ENCODE data around the gene JOSD2.
"Not testable (repeated sequence)": the region's sequence is repeated elsewhere in the genome, so short reads cannot be mapped to it uniquely, and the experiment has no call there.

Gene JOSD2

DNA sequence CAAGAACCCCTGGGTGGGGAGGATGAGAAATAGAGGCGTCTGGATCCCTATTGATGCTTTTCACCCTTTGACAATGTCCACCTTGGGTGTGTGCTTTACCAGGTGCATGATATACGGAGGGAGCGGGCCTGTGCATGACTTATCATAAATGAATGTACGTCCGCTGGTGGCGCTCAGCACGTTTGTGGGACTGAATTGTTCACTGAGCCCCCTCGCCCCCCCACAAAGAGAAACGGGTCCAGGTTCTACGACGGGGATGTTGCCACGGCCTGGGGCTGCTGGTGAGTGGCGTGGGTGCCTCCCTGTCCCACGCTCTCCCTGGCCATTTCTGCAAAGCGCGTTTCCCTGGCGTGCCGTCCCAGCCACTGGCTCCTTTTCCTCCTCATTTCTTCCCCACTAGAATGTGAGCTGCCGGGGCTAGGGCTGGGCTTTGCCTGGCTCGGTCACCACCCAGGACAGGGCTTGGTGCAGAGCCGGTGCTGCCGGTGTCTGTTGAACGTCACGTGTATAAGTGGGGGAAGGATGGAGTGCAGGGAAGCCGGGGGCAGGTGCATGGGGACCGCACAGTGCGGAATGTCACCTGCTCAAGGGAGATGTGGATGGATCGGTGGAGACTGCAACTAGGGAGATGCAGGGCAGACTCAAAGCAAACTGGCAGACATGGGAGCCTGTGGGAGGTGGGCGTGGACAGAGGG lies 35.7 kb upstream of the JOSD2 start:
- DNase-seq, result no peak

DNA sequence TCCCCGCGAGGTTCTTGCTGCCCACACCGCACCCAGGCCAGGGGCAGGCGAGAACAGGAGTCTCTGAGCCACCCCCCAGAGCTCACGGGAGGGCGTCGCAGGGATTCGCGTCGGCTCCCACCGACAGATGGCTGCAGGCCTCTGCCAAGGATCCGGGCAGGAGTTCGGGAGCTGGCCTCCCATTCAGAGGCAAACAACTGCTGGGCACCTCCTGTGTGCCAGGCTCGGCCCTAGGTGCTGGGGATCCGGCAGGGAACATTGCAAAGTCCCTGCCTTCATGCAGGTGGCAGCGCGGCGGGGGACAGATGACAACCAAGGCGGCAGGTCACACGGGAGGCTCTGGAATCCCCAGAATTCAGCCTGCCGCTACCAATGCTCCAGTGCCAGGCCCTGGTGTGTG lies 32.0 kb upstream of the JOSD2 start:
- DNase-seq, result no peak

DNA sequence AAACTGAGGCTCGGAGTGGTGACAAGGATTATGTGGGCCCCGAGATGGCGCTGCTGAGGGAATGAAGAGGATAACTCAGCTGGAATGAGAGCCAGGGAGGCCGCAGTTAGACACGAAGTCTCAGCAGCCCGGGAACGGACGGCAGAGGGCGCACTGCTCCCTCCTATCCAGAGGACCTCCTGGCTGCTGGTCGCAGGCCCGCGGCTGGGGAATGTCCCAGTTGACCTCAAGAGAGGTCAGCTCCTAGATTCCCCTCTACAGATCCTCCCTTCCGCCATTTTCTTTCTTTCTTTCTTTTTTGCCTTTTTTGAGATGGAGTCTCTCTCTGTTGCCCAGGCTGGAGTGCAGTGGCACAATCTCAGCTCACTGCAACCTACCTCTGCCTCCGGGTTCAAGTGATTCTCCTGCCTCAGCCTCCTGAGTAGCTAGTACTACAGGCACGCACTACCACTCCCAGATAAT lies 26.8 kb upstream of the JOSD2 start:
- peak; percentile 67 for DNase-seq

DNA sequence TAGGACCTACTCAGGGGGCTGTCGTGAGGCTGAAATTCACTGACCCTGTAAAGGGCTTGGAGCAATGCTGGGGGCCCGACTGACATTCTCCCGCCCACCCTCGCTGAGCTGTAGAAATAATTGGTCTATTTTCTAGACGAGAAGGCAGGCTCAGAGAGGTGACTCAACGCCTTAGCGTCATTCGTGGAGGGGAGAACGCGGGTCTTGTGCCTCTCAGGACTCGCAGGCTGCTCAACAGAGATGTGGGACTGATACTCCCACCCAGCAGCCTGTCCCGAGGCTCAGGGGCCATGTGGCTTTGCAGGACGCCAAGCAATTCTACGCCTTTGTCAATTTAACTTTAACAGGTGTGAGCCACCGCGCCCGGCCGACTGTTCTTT lies 26.3 kb upstream of the JOSD2 start:
- no peak for DNase-seq

DNA sequence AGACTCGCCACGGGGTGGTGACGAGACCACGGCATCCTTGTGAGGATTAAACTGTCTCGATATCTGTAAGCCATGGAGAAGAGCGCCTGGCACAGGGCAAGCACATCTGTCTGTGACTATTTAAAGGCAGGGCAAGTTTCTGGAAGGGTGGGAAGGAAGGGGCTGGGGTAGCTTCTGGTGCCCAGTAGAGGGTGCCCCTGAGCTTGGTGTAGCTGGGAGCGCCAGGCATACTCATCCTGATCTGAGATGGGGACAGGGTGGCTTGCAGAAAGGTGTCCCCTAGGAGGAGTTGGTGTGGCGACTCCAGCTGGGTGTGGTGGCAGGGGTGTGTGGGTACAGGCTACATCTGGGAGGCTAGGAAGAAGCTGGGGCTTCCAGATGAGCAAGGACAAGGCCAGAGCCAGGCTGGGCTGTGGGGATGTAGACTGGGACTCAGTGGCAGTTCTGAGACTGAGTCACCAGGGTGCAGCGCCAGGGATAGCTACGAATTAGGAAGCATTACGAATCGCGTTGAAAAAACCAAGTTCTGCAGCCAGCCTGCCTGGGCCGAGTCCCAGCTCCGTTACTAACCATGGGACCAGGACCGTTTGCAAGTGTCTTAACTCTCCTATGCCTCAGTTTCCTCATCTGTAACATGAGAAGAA lies 25.8 kb upstream of the JOSD2 start:
- no peak for DNase-seq

DNA sequence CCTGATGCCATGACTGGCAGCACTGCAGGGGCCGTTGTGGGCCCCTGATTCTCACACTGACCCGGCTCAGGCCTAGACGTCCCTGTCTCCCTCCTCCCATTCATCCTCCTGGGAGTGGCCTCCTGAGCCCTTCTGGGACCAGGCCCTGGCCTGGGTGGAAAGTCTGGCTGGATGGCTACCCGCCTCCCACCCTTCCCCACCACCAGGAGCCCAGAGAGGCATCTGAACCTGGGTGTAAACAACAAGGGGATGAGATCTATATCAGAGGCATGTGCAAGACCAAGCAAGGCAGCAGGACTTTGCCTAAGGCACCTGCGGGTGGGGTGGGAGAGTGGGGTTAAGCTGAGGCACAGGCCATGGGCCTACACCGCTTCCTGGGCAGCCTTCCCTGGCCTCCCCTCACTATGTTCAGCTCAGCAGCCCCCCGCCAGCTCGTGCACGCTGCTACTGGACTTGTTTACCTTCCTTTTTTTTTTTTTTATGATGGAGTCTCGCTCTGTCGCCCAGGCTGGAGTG lies 24.7 kb upstream of the JOSD2 start:
- no peak for DNase-seq

DNA sequence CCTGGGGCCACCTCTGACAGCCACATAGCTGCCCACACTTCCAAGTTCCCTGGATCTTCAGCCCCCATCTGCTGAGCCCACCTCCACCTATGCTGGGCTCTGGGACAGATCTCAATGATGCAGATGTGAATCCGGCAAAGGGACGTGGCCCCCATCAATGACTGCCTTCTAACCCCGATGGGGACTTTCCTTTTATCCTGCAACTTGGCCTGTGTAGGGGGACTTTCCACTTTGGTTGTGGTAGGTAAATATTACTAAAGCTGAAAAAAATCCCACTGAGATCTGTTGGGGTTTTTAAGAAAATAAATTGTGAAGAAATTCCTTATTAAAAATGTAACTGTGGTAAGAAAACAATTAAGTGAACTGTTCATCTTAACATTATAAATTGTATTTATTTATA lies 23.5 kb upstream of the JOSD2 start:
- DNase-seq, result no peak

DNA sequence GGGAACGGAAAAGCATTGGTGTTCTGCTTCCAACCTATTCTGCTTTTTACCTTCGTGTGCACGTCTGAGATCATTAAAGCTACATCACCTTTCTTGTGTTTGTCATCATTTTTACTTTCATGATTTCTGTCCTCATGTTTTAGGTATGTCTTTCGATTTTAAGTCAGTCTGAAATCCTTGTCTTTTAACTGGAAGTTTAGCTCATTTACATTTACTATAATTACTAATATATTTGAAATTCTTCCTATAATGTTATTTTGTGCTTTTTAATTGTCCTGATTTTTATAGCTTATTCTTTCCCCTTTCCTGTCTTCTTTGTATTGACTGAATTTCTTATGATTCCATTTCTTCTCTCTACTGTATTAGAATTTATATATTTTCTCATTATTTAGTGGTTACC lies 22.0 kb upstream of the JOSD2 start:
- no peak for DNase-seq

DNA sequence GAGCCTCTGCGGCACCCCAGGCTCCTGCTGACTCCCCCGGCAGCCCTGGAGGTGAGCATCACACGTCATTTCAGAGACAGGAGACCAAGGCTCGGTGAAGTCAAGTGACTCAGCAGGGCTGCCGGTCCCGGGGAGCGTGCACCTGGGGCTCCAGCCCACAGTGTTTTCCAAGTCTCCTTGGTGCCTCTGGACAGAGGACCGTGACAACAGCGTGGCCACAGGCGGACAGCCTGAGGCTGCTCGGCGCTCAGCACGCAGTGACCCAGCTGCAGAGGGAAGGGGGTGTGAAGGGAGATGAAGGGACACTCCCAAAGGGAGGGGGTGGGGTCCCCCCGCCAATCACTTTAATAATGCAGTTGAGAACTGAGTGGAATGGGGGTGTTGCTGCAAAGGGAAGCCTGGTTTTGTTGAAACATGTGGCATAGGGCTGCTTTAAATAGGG lies 20.2 kb upstream of the JOSD2 start:
- DNase-seq, result no peak

DNA sequence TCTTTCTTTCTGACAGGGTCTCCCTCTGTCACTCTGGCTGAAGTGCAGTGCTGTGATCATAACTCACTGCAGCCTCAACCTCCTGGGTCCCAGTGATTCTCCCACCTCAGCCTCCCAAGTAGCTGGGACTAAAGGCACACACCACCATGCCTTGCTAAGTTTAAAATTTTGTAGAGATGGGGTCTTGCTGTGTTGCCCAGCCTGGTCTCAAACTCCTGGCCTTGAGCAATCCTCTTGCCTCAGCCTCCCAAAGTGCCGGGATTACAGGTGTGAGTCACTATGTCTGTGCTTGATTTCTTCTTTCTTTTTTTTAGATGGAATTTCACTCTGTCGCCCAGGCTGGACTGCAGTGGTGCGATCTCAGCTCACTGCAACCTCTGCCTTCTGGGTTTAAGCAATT lies 17.1 kb upstream of the JOSD2 start:
- not testable (repeated sequence) for DNase-seq

DNA sequence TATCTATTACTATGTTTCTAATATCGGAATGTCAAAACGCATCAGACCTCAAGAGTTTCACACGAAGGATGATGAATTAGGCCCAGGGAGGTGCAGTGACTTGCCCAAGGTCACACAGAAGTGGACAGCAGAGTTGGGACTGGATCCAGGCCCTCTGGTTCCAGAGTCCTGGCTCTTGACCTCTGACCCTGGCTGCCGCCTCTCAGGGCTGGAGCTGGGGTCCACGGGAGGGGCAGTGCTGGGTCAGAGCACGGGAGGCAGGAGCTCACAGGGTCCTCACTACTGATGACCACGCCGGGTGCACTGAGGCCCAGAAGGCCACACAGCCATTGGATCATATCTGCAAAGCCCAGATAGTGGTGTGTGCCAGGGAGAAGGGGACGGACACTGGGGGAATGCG lies 11.9 kb upstream of the JOSD2 start:
- DNase-seq, result no peak

DNA sequence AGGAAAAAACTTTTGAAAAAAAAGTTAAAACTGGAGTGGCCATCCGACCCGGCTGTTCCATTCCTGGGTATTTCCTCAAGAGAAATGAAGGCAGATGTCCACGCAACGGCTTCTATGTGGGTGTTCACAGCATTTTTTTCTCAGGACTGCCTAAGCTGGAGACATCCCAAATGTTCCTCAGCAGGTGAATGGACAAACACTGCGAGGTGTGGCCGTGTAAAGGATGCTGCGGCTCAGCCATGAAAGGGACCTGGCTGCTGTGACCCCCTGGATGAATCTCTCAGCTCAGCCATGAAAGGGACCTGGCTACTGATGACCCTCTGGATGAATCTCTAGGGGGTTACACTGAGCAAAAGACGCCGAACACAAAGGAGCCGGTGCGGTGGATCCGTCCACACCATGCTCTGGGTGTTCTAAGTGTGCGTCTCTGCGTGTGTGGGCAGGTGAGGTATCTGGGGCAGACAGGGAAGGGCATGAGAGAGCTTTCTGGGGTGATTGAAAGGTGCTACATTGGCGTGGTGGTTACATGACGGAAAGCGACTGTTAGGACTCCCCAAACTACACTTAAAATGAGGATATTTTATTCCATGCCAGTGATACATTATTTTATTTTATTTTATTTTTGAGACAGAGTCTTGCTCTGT lies 10.0 kb upstream of the JOSD2 start:
- DNase-seq, result no peak

DNA sequence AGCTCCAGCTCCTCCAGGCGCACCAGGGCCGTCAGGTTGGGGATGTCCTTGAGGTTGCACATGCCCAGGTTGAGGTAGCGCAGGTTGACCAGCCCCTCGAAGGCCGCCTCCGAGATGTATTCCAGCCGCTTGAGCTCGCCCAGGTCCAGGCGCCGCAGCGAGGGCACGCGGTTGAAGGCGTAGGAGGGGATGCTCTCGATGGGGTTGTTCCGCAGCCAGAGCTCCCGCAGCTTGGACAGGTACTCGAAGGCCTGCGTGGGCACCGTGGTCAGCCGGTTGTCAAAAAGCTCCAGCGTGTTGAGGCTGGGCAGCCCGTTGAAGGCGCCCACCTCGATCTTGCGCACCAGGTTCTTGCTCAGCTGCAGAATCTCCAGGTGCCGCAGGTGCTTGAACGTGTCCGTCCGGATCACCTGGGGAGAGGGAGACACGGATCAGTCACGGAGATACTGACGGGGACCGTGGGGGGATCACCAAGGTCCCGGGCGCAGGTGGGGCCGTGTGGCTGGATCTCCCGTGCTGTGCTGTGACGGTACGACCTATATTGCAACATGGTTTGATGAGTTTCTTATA lies 8.1 kb upstream of the JOSD2 start:
- no peak for DNase-seq

DNA sequence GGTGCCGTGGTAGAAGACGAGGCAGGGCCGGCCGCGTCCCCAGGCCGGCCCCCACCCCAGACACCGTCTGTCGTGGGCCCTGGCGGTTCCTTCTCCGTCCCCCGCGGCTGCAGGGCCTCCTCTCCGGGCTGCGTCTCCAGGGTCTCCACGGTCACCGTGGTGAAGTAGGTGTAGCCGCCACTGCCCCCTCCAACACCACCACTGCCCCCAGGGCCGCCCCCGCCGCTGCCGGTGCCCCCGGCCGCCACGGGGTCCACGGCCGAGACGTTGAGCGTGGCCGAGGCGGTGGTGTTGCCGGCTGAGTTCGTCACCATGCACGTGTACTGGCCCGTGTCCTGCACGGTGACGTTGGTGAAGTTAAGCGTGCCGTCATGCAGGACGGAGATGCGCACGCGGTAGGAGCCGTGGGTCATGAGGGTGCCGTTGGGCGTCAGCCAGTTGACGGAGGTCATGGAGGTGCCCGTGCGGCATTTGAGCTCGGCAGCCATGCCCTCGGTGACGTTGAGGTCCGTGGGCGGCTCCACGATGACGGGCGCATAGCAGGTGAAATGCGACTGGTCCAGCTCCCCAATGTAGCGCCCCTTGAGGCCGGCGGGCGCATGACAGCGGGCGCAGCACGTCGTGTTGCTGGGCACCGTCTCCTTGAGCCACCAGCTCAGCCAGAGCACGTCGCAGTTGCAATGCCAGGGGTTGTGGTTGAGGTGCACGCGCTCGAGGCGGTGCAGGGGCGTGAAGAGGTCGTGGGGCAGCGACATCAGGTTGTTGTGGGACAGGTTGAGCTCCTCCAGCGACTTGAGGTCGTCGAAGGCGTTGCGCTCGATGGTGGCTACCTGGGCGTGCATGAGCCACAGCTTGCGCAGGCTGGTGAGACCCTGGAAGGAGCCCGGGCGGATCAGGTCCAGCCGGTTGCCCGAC lies 7.4 kb upstream of the JOSD2 start:
- no peak for DNase-seq

DNA sequence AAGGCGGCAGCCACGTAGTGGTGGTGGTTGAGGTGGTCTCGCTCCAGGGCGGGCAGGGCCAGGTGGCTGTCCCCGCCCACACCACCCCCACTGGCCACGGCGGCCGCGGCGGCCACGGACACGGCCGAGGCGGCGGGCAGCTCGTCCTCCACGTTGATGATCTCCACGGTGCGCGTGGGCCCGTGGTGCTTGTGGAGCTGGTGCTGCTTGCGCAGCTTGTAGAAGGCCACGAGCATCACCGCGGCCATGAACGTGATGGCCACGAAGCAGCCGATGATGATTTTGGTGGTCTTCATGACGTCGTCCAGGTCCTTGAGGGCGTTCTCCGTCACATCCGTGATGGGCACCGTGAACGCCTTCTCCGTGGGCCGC lies 6.7 kb upstream of the JOSD2 start:
- DNase-seq, result no peak

DNA sequence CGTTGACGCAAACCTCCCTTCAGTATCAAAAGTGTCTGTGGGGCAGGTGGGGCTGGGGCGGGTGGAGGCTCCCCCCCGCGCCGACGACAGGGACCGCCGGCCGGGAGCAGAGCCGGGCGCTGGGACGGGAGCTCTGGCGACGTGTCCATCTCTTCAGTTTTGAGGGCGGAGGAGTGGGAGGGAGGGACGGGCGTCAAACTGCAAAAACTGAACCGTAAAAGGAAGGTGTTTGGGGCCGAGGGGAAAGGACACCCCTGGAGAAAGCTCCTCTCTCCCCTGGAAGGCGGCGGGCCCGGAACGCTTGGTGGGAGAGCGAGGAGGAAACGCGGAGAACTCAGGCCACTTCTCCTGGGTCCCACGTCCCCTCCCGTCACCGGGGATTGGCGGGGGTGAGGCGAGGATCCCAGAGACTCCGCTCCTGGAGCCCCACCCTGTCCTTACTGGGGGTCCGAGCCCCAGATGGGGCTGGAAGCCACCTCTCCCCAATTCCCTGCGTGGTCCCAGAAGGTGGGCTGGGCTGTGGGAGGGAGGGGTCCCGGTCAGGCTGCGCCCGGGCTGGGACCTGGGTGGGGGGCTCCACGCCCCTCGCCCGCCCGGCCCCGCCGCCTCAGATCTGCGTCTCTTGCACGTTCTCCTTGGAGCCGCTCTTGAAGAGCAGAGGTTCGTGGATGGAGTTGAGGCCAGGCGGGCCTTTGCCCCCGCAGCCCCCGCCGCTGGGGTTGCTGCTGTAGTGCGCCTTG lies 6.1 kb upstream of the JOSD2 start:
- DNase-seq, result no peak

DNA sequence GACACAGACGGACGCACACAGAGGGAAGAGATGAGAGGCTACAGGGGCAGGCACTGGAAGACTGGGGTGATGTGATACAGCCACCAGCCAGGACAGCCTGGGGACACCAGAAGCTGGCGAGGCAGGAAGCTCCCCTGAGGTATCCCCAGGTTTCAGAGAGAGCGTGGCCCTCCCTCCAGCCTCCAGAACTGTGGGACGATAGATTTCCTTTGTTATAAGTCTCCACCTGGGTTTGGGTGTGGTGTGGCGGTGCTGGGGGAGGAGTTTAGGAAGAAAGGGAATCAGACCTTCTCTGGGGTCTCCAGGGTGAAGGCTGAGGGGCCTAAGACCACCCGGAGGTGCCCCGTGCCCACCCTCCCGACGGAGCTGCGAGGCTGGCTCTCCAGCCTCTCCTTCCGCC lies 5.5 kb upstream of the JOSD2 start:
- no peak for DNase-seq

DNA sequence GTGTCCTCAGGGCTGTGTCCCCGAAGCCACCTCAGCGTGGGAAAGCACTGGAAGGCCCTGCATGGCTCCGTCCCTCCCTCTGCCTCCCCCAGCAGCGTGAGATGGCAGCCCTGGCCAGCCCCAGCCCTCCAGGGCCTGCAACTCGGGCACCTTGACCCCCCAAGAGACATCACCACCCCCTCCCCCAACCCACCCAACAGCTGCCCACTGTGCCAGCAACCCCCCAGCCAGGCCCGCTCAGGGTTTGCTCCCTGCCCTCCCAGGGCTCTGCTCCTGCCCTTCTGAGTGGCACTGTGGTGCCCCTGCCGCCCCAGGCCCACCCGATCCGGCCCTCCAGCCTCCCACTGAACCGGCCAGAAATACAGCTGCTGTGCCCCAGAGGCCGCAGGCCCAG lies 4.2 kb upstream of the JOSD2 start:
- DNase-seq, result no peak

DNA sequence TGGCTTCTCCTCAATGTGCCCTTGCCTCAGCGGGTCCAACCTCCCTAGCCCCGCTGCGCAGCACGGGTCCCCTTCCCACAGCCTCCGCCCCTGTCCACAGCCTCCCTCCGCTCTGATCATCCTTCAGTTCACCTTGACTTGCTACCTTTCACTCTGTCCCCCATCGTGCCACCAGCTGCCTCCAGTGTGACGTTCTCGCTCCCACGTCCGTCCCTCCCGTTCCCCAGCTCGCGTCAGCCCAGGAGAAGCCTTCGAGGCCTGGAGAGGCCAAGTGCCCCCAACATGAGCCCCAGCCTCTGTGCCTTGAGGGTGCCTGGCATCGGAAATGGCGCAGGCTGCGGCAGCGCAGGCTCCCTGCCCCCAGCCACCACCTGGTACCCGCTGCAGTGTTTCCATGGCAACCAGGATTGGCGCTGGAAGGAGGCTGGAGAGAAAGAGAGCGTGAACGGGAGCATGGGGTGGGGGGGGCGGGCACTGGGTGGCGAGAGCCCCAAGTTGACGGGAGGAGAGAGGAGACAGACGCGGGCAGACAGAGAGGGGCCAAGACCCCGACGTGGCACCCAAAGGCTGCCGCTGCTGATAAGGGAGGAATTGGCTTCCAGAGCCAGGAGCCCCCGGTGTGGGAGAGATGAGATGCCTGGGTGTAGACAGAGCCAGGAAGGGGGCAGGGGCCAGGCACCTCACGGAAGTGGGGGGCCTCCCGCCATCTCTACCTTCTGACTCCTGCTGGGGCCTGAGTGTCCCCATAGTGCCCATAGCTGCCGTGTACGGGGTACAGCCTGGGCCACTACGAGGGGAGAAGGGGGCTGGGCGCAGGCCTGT lies 3.6 kb upstream of the JOSD2 start:
- DNase-seq, result no peak

DNA sequence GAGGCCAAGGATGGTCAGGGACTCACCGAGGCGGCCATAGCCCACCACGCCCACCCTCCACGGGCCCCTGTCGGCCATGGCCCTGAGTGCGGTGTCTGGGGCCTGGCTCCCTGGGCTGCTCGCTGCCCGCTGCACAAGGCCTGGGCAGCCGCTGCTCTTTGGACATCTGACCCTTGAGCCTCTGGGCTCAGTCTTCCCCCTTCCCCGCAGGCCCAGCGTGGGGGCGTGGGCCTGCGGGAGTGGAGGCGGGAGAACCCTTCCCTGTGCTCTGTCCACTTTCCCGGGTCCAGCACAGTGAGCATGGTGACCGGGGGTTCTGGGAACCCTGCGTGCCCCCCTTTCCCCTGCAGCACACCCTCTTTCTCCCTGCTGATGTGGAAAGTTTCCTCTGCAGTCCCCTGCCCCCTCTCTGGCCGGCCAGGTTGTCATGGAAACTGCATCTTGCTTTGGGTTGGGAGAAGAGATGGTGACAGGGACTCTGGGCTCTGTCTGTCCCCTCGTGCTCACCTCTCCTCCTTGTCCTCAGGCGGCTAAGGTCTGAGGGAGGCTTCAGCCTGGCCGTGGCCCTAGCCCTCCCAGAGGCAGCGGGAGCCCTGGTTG lies 2.9 kb upstream of the JOSD2 start, which contains the start of gene ASPDH:
TSS of gene ASPDH (minus strand) at position 168 of the 600 bp plus-strand sequence. CDS start at position 78, 90 bp downstream.
- no peak for DNase-seq

All from fibroblast of skin of abdomen (primary cell).